ENCODE measurements around the gene DOCK8. TPM values are rescaled to one million over a fixed set of nuclear protein-coding genes. Genes with fewer than 3 reads are reported as not detected.
A peak's percentile ranks its signal among the peaks of the same experiment; 100 is the strongest.

DOCK8 gene
- total RNA-seq, 1 experiment from 2014 or later = 15.2 TPM

GRCh38 chr9:495739-496138 lies 281.1 kb downstream of the DOCK8 start:
- no peaks in the 10 kb centered on the region for H3K9me3 Mint-ChIP-seq (ENCODE audit: unreplicated experiment)
- ChIA-PET CTCF (interaction anchor here (0.5 kb wide), 1 partner anchor 18 kb away, joined by 4 read pairs; no protein-coding TSS in a partner anchor), POLR2A (no interaction called here)
- no TSS peak for BruUV-seq (replicated peaks)
- H3K4me1 ChIP-seq = peaks cover 24% of the 10 kb centered on the region
- no peak for DNase-seq
- H3K27me3 ChIP-seq (replicated peaks; ENCODE audit: control insufficient read depth, insufficient read depth, low read length) = no peaks in the 10 kb centered on the region
- no peaks in the 10 kb centered on the region for H3K36me3 Mint-ChIP-seq (ENCODE audit: insufficient read depth, unreplicated experiment)
- H3K9me3 ChIP-seq = no peaks in the 10 kb centered on the region
- H3K4me3 ChIP-seq (ENCODE audit: low read depth, low read length) = no peak overlapping the region
- no peak for TF ChIP-seq CTCF (IDR thresholded peaks at IDR 0.05; ENCODE audit: insufficient read depth in 1 of 2, low read depth in 1 of 2, low read length in 1 of 2, severe bottlenecking in 1 of 2, unreplicated experiment in 1 of 2)
- no peaks in the 10 kb centered on the region for H3K27me3 Mint-ChIP-seq (ENCODE audit: insufficient read depth, unreplicated experiment)
- H3K27ac Mint-ChIP-seq (ENCODE audit: unreplicated experiment) = peak overlapping the region; percentile 42
- H3K4me1 Mint-ChIP-seq (ENCODE audit: low read depth, unreplicated experiment) = peaks cover 17% of the 10 kb centered on the region
- H3K4me3 Mint-ChIP-seq (ENCODE audit: unreplicated experiment) = no peak overlapping the region
- intact Hi-C loops (cut with micrococcal nuclease; ENCODE audit: unreplicated experiment) = loop anchor here (1.0 kb wide), 1 partner anchor 9 kb away; the partner anchor contains the start of gene KANK1
- no peaks in the 10 kb centered on the region for H3K36me3 ChIP-seq (ENCODE audit: control insufficient read depth, insufficient read depth, low read length)

GRCh38 chr9:503326-503725 lies 288.7 kb downstream of the DOCK8 start:
- intact Hi-C loops (cut with micrococcal nuclease; ENCODE audit: unreplicated experiment) = loop anchor here (1.0 to 5.0 kb wide), 4 partner anchors 19 to 116 kb away; no protein-coding TSS in a partner anchor
- Histone ChIP-seq H3K9me3 (no peaks in the 10 kb centered on the region), H3K27me3 (replicated peaks; ENCODE audit: control insufficient read depth, insufficient read depth, low read length) (no peaks in the 10 kb centered on the region), H3K36me3 (ENCODE audit: control insufficient read depth, insufficient read depth, low read length) (no peaks in the 10 kb centered on the region), H3K4me1 (peaks cover 21% of the 10 kb centered on the region), H3K4me3 (ENCODE audit: low read depth, low read length) (peak overlapping the region; percentile 90)
- DNase-seq = no peak
- H3K27ac Mint-ChIP-seq (ENCODE audit: unreplicated experiment) = peak overlapping the region; percentile 86
- H3K4me3 Mint-ChIP-seq (ENCODE audit: unreplicated experiment) = peak overlapping the region; percentile 84
- H3K9me3 Mint-ChIP-seq (ENCODE audit: unreplicated experiment) = no peaks in the 10 kb centered on the region
- ChIA-PET POLR2A (interaction anchor here (2.1 kb wide), 1 partner anchor 27 kb away, joined by 12 read pairs; no protein-coding TSS in a partner anchor), CTCF (interaction anchor here (0.6 to 1.5 kb wide), 4 partner anchors 9 to 96 kb away, joined by 3 to 8 read pairs (median 4); no protein-coding TSS in a partner anchor)
- peaks cover 23% of the 10 kb centered on the region for H3K36me3 Mint-ChIP-seq (ENCODE audit: insufficient read depth, unreplicated experiment)
- TF ChIP-seq CTCF (IDR thresholded peaks at IDR 0.05; ENCODE audit: insufficient read depth in 1 of 2, low read depth in 1 of 2, low read length in 1 of 2, severe bottlenecking in 1 of 2, unreplicated experiment in 1 of 2) = no peak
- BruUV-seq (replicated peaks) = TSS peak; percentile 68
- no peaks in the 10 kb centered on the region for H3K27me3 Mint-ChIP-seq (ENCODE audit: insufficient read depth, unreplicated experiment)
- H3K4me1 Mint-ChIP-seq (ENCODE audit: low read depth, unreplicated experiment) = peaks cover 15% of the 10 kb centered on the region

GRCh38 chr9:503881-504852 lies 289.5 kb downstream of the DOCK8 start, which contains the start of gene KANK1:
TSS of gene KANK1 (plus strand) at chr9:504695.
- Mint-ChIP-seq H3K9me3 (ENCODE audit: unreplicated experiment) (no peaks in the 10 kb centered on the region), H3K36me3 (ENCODE audit: insufficient read depth, unreplicated experiment) (peaks cover 31% of the 10 kb centered on the region), H3K27me3 (ENCODE audit: insufficient read depth, unreplicated experiment) (no peaks in the 10 kb centered on the region), H3K4me3 (ENCODE audit: unreplicated experiment) (peak within 1 kb of the TSS; percentile 84), H3K4me1 (ENCODE audit: low read depth, unreplicated experiment) (peaks cover 15% of the 10 kb centered on the region), H3K27ac (ENCODE audit: unreplicated experiment) (peak within 1 kb of the TSS; percentile 86)
- peak within 1 kb of the TSS; percentile 90 for H3K4me3 ChIP-seq (ENCODE audit: low read depth, low read length)
- ChIA-PET CTCF (interaction anchor here (0.6 to 1.5 kb wide), 6 partner anchors 10 to 282 kb away, joined by 3 to 8 read pairs (median 4); no protein-coding TSS in a partner anchor), POLR2A (interaction anchor here (0.6 to 2.1 kb wide), 4 partner anchors 27 to 283 kb away, joined by 3 to 12 read pairs (median 3); no protein-coding TSS in a partner anchor)
- no TSS peak for BruUV-seq (replicated peaks)
- DNase-seq = peak; percentile 83 to 92
- TF ChIP-seq CTCF (IDR thresholded peaks at IDR 0.05; ENCODE audit: insufficient read depth in 1 of 2, low read depth in 1 of 2, low read length in 1 of 2, severe bottlenecking in 1 of 2, unreplicated experiment in 1 of 2) = peak; percentile 22 to 28
- intact Hi-C loops (cut with micrococcal nuclease; ENCODE audit: unreplicated experiment) = loop anchor here (1.0 to 5.0 kb wide), 5 partner anchors 9 to 117 kb away; no protein-coding TSS in a partner anchor
- H3K36me3 ChIP-seq (ENCODE audit: control insufficient read depth, insufficient read depth, low read length) = no peaks in the 10 kb centered on the region
- H3K27me3 ChIP-seq (replicated peaks; ENCODE audit: control insufficient read depth, insufficient read depth, low read length) = no peaks in the 10 kb centered on the region
- peaks cover 21% of the 10 kb centered on the region for H3K4me1 ChIP-seq
- H3K9me3 ChIP-seq = no peaks in the 10 kb centered on the region

All from Caco-2 (cell line).